Central memory CD4-positive, alpha-beta T cell (primary cell): Measurements from ENCODE around the gene KCTD3.

Source experiments
- DNase-seq: peaks from one replicate; pipeline ENCODE4 v3.0.0; 2022

KCTD3 gene

DNA sequence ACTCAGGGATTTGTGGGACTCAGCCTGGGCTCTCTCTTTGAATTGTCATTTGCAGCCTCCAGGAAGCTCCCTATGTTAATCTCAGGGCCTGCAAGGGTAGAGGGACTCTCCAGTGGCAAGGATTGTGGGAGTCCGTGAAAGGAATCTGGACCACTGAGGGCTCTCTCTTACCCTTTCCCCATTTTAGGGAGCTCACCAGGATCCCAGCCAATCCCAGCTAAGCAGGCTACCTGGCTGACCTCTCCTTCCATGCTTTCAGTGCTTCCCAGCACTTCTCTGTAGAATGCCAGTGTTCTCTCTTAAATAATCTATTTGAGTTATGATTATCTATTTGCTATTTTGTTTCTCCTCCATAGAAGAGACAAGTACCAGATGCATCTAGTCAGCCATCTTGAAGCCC lies 9.6 kb upstream of the KCTD3 start:
- DNase-seq, result no peak

- no peak for DNase-seq
These were observed 9.0 kb upstream of the KCTD3 start for GRCh38 chr1:215557992-215558626.

GRCh38 chr1:215567491-215568298 lies 591 bp downstream of the KCTD3 start:
- DNase-seq, result no peak

- no peak for DNase-seq
These were observed 1.2 kb downstream of the KCTD3 start for GRCh38 chr1:215568299-215568692.

GRCh38 chr1:215569986-215570824 lies 3.1 kb downstream of the KCTD3 start:
- DNase-seq, result no peak

GRCh38 chr1:215581896-215582295 lies 14.8 kb downstream of the KCTD3 start:
- DNase-seq, result no peak

DNA sequence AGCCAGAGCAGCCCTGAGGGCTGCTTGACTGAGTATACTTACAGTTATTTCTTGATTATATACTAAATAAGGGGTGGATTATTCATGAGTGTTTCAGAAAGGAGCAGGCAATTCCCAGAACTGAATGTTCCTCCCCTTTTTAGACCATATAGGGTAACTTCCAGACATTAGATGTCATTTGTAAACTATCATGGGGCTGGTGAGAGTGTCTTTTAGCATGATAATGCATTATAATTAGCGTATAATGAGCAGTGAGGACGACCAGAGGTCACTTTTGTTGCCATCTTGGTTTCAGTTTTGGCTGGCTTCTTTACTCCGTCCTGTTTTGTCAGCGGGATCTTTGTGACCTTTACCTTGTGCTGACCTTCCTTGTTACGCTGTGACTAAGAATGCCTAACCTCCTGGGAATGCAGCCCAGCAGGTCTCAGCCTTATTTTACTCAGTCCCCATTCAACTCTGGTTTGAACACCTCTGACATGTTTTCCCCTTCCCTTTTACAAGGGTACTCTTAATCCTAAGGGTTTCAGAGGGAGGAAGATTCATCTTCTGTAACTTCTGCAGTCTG lies 16.2 kb downstream of the KCTD3 start:
- no peak for DNase-seq

GRCh38 chr1:215584389-215584788 lies 17.3 kb downstream of the KCTD3 start:
- no peak for DNase-seq

- no peak for DNase-seq
These were observed 22.7 kb downstream of the KCTD3 start for GRCh38 chr1:215589650-215590435.

GRCh38 chr1:215590779-215591491 lies 23.8 kb downstream of the KCTD3 start:
- no peak for DNase-seq

GRCh38 chr1:215594640-215595039 lies 27.5 kb downstream of the KCTD3 start:
- no peak for DNase-seq

DNA sequence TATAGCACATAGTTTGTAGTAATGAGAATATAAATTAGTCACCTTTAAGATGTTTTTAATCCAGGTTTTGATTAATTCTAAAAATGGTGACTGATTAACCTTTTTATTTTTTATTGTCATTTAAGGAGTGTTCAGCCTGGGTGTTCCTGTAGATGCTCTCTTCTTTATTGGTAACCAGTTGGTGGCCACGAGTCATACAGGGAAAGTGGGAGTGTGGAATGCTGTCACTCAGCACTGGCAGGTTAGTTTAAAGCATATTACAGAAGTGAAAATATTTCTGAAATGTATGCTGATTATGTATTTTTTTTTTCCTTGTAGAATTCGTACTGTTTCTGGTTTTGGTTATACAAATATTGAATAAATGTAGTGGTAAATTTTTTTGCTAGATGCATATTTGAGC lies 28.1 kb downstream of the KCTD3 start:
- DNase-seq, result no peak

DNA sequence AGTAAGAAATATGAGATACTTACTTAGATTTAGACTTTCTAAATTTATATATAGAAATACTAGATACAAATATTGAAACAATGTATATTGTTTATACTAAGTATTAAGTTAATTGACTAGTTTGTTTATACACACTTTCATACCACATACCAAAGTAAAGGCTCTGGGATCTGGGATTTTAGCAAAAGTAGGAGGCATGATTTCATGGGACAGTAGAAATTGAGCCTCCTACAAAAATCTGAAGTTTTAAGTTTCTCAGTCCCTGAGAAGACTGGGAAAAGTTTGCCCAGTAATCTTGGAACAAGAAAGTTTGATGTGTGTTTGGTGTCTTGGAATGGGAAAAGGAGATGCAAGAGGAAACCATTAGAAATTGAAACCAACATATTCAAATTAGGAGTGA lies 30.9 kb downstream of the KCTD3 start:
- no peak for DNase-seq

GRCh38 chr1:215599418-215600074 lies 32.4 kb downstream of the KCTD3 start:
- DNase-seq, result no peak

- DNase-seq, result no peak
These were observed 33.2 kb downstream of the KCTD3 start for GRCh38 chr1:215600258-215600792.

DNA sequence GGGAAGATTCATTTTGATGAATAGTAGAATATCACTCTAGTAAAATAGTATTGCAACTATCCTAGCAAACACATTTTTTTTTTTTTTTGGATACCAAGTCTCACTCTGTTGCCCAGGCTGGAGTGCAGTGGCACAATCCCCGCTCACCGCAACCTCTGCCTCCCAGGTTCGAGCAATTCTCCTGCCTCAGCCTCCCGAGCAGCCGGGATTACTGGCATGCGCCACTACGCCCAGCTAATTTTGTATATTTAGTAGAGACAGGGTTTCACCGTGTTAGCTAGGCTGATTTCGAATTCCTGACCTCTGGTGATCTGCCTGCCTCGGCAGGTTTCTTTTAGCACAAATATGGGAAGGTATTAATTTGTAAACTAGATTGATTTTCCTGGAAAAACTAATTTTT lies 33.8 kb downstream of the KCTD3 start:
- no peak for DNase-seq

- DNase-seq, result no peak
These were observed 34.2 kb downstream of the KCTD3 start for GRCh38 chr1:215601276-215601675.

GRCh38 chr1:215603319-215603718 lies 36.2 kb downstream of the KCTD3 start:
- DNase-seq, result no peak

GRCh38 chr1:215605011-215605621 lies 38.0 kb downstream of the KCTD3 start:
- DNase-seq, result no peak

GRCh38 chr1:215606036-215606435 lies 38.9 kb downstream of the KCTD3 start:
- no peak for DNase-seq
